Spleen (tissue), 7 donors: ENCODE data around the gene IL1RL2.

Source experiments
- CTCF ChIP-seq, 11 experiments: fragments of 200-600 bp in 7 of 11; fragments of 450-650 bp in 4 of 11; sonication (generic) in 4 of 11; IDR thresholded peaks in 8 of 11; conservative IDR thresholded peaks in 3 of 11; 1 replicate in 7 of 11; 2 replicates in 4 of 11; pipeline versions ENCODE4 v1.4.0 to v1.8.0; 2016 to 2021; ENCODE audit warnings: antibody characterized with exemption in 11 of 11, inconsistent platforms in 4 of 11, mild to moderate bottlenecking in 1 of 11
- POLR2AphosphoS5 ChIP-seq, 3 donors: sonication (generic); formaldehyde crosslinking; IDR thresholded peaks; one replicate each; pipeline ENCODE4 v1.5.1; 2017; ENCODE audit warnings: antibody characterized with exemption in 3 of 3
- donor health status: DM: no; HTN: no; CAD: no; lungs with moderate emphysema.
- donor health status: DM: no; HTN: no; CAD: no.
- donor health status: DM: no; HTN: no; CAD: no.

- TF ChIP-seq POLR2AphosphoS5 (IDR thresholded peaks at IDR 0.05) (peak in 1 of 3 donors; percentile 37), CTCF (IDR thresholded peaks at IDR 0.05 in 8 of 11, conservative IDR thresholded peaks at IDR 0.05 in 3 of 11) (no peak)
Observed at GRCh38 chr2:102155703-102156515, 30.9 kb upstream of the IL1RL2 start.
